ENCODE measurements around the gene HACL1.
A peak's percentile ranks its signal among the peaks of the same experiment; 100 is the strongest.
"Not testable (repeated sequence)": the region's sequence is repeated elsewhere in the genome, so short reads cannot be mapped to it uniquely, and the experiment has no call there.

Gene HACL1

GRCh38 chr3:15629860-15630597 is 28.7 kb upstream of the HACL1 start:
- peak in 1 of 2 experiments; percentile 87 for DNase-seq

DNA sequence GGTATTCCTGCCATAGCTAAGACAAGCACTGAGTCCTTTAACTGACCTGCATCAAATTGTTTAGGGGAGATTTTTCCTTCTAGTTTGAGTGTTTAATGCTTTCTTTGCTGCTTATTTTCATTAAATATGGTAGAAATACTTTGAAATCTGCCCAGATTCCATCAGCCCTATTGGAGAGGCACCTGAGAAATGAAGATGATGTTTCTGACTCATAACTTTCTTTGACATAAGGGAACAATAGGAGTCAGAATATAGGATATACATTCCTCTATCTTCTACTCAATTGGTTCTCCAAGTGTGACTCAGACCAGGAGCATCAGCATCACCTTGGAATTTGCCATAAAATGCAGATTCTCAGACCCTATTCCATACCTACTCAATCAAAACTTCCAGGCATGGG is 27.6 kb upstream of the HACL1 start:
- DNase-seq = no peak

- DNase-seq = no peak
These were observed 22.4 kb upstream of the HACL1 start for GRCh38 chr3:15623535-15624440.

DNA sequence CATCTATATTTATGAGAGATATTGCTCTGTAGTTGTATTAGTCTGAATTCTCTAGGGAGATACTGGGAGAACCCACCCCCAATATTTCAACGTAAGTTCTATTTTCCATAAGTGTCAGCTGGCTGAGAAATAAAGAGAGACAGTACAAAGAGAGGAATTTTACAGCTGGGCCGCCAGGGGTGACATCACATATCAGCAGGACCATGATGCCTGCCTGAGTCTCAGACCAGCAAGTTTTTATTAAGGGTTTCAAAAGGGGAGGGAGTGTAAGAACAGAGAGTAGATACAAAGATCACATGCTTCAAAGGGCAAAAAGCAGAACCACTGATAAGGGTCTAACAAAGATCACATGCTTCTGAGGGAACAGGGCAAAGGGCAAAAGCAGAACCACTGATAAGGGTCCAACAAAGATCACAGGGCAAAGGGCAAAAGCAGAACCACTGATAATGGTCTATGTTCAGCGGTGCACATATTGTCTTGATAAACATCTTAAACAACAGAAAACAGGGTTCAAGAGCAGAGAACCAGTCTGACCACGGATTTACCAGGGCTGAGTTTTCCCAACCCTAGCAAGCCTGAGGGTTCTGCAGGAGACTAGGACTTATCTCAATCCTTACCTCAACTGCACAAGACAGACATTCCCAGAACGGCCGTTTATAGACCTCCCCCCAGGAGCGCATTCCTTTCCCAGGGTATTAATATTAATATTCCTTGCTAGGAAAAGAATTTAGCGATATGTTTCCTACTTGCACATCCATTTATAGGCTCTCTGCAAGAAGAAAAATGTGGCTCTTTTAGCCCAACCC is 18.5 kb upstream of the HACL1 start:
- not testable (repeated sequence) for DNase-seq

- DNase-seq = no peak
These were observed 14.7 kb upstream of the HACL1 start for GRCh38 chr3:15616053-15616452.

DNA sequence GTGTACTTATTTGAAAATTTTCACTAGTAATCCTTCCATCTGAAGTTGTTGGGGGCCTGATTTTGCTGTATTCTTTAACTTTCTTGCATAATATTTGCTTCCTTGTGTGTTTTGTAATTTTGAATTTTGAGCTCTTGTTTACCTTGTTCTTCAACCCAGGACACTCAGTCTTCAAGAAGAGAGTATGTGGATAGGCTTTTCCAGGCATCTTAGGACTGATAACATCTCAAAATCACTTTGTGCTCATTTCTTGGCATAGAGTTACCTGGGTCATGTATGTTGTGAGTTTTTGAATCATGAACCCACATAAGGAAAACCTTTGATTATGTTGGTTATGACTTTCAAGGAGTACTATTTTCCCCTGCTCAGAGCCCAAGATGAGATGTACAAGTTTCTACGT is 13.6 kb upstream of the HACL1 start:
- DNase-seq = no peak

- no peak for DNase-seq
These were observed 10.6 kb upstream of the HACL1 start for GRCh38 chr3:15612001-15612400.

GRCh38 chr3:15611018-15611417 is 9.6 kb upstream of the HACL1 start:
- DNase-seq = no peak

DNA sequence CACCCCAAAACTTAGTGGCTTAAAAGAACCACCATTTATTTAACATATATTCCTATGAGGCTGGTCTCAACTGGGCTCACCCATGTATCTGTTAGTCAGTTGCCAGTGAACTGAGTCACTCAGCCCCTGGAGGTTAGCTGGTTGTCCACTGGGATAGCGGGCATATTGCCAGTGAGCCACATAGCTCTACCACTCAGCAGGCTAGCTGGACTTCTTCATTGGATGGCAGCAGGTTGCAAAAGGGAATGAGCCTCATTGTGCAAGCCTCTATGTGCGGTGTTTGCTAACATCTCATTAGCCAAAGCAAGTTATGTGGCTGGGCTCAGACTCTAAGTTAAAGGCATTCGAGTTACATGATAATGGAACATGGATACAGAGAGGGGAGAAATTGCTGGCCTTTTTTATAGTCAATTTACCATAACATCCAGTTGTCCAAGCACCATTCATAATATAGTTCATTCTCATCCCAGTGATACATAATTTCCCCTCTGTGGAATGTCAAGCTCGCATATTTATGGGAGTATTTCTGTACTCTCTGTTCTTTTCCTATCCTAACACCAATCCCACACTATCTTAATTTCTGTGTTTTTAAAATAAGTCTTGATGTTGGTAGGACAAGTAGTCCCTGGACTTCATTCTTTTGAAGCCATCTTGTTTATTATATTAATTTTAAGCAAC is 8.9 kb upstream of the HACL1 start:
- DNase-seq = no peak

- no peak for DNase-seq
These were observed 5.1 kb upstream of the HACL1 start for GRCh38 chr3:15606434-15606891.

GRCh38 chr3:15604584-15604983 is 3.2 kb upstream of the HACL1 start:
- DNase-seq = not testable (repeated sequence)

- DNase-seq = not testable (repeated sequence)
These were observed 1.4 kb upstream of the HACL1 start for GRCh38 chr3:15602816-15603215.

- no peak for DNase-seq
These were observed 772 bp upstream of the HACL1 start for GRCh38 chr3:15602146-15602536.

DNA sequence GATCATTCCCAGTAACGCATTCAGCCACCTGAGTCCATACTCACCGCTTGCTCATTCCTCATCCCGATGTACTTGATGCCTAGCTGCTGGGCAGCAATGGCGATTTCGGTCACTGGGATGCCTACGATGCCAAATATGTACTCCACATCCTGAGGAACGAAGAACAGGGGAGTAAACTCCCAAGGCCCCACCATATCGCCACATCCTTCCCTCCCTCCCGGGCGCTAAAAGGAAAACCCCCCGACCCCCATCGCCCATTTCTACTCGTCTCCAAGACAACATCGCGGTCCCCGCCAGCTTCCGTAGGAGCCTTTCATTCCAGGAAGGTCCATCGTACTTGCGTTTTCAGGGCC is 347 bp downstream of the HACL1 start:
- DNase-seq = no peak

DNA sequence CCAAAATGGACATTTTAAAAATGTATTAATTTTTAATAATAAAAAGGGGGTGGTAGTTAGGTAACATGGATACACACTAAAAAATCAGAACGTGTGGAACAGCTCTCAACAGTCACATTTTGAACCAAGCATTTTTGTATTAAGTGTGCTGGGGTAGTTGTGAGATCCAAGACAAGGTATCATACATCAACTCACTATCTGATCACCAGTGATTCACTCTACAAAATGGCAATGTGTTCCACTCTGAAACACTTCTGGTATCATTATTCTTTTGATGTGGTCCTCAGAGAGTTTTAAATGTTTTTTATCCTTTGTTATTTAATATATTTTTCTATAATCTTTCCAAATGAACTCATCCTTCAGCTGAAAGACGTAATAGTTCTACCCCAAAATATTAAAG is 5.4 kb downstream of the HACL1 start:
- DNase-seq = no peak

GRCh38 chr3:15592968-15593367 is 8.4 kb downstream of the HACL1 start:
- DNase-seq = no peak

DNA sequence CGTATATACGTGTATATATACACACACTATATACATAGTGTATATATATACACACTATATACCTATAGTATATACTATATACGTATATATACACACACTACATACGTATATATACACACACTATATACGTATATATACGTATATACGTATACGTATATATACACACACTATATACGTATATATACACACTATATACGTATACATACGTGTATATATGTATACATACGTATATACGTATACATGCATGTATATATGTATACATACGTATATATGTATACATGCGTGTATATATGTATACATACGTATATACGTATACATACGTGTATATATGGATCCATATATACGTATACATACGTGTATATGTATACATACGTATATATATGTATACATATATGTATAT is 9.4 kb downstream of the HACL1 start:
- DNase-seq = no peak

GRCh38 chr3:15591242-15591641 is 10.1 kb downstream of the HACL1 start:
- no peak for DNase-seq

GRCh38 chr3:15585111-15585845 is 16.1 kb downstream of the HACL1 start:
- DNase-seq = no peak

GRCh38 chr3:15581471-15582394 is 19.6 kb downstream of the HACL1 start:
- no peak for DNase-seq

DNA sequence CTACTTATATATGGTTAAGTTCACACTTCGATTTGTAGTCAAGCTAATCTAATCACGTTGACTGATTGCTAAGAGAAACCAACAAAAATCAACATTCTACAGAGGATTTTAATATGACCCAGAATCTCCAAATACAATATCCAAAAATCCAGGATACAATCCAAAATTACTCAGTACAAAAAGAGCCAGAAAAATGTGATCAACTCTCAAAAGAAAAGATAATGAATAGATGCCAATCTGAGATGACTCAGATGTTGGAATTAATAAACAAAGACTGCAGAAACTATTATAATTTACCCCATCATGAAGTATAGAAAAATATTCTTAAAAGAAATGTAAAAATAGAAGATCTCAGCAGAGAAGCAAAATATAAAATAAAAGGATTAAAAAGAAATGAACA is 22.3 kb downstream of the HACL1 start:
- DNase-seq = no peak
